Measurements from ENCODE around the gene SLC46A2. TPM values are rescaled to one million over a fixed set of nuclear protein-coding genes. Genes with fewer than 3 reads are reported as not detected.

Gene SLC46A2
- 1 to 10 TPM in 1 of 4 donors, under 1 TPM in 1, not detected in 2; 0.22 to 3.1 TPM for total RNA-seq

GRCh38 chr9:112890106-112891081 is at the start of gene SLC46A2:
Gene SLC46A2, minus strand, starts transcription at chr9:112890876. Its CDS starts 195 bp downstream, at chr9:112890681.
- no peak for TF ChIP-seq CTCF (IDR thresholded peaks at IDR 0.05; ENCODE audit: low read depth)

GRCh38 chr9:112939418-112939817 is 48.7 kb upstream of the SLC46A2 start:
- no peak for TF ChIP-seq CTCF (IDR thresholded peaks at IDR 0.05; ENCODE audit: low read depth)

- no peak for TF ChIP-seq CTCF (IDR thresholded peaks at IDR 0.05; ENCODE audit: low read depth)
Observed at GRCh38 chr9:112933696-112934095, 43.0 kb upstream of the SLC46A2 start.

- no peak for TF ChIP-seq CTCF (IDR thresholded peaks at IDR 0.05; ENCODE audit: low read depth)
Observed at GRCh38 chr9:112925058-112925641, 34.5 kb upstream of the SLC46A2 start.

- no peak for TF ChIP-seq CTCF (IDR thresholded peaks at IDR 0.05; ENCODE audit: low read depth)
Observed at GRCh38 chr9:112921549-112921948, 30.9 kb upstream of the SLC46A2 start.

GRCh38 chr9:112917987-112918362 is 27.3 kb upstream of the SLC46A2 start:
- TF ChIP-seq CTCF (IDR thresholded peaks at IDR 0.05; ENCODE audit: low read depth): no peak

Measured in subcutaneous adipose tissue (tissue), 4 donors.